Keratinocyte (primary cell): Measurements from ENCODE around the gene PRKCH. TPM values are rescaled to one million over a fixed set of nuclear protein-coding genes. Genes with fewer than 3 reads are reported as not detected.

Source experiments
- DNase-seq: peaks from one replicate; pipeline ENCODE4 v3.0.0-alpha.2; 2011; ENCODE audit warnings: low read depth, missing footprints, low spot score
- FAIRE-seq: peaks from 2 replicates; lab custom pipeline; 2011; peaks lifted over from hg19 to GRCh38; lab: Jason Lieb, UNC
- H2AFZ ChIP-seq: 2 replicates; pipeline ENCODE4 v1.6.0; 2012; ENCODE audit warnings: low read length, control low read depth, inconsistent platforms; ENCODE audit not compliant: control insufficient read depth
- H3K27ac ChIP-seq: 2 replicates; pipeline ENCODE4 v1.5.1; 2011; ENCODE audit warnings: low read length; ENCODE audit not compliant: control insufficient read depth, insufficient read depth
- H3K27me3 ChIP-seq: 3 replicates; pipeline ENCODE4 v1.6.0; 2011; ENCODE audit warnings: low read length; ENCODE audit not compliant: control insufficient read depth, insufficient read depth; ENCODE audit errors: extremely low read depth
- H3K36me3 ChIP-seq, 2 experiments: 2 replicates in 1 of 2; 3 replicates in 1 of 2; pipeline ENCODE4 v1.5.1; 2011; ENCODE audit warnings: low read length in 2 of 2, mild to moderate bottlenecking in 1 of 2; ENCODE audit not compliant: control insufficient read depth in 2 of 2, insufficient read depth in 2 of 2; ENCODE audit errors: extremely low read depth in 1 of 2
- H3K4me1 ChIP-seq: 3 replicates; pipeline ENCODE4 v1.5.1; 2011; ENCODE audit warnings: low read length; ENCODE audit not compliant: control insufficient read depth, insufficient read depth; ENCODE audit errors: extremely low read depth
- H3K4me2 ChIP-seq: 3 replicates; pipeline ENCODE4 v1.6.0; 2011; ENCODE audit warnings: low read depth, low read length; ENCODE audit not compliant: control insufficient read depth, insufficient read depth; ENCODE audit errors: extremely low read depth
- H3K4me3 ChIP-seq, 3 experiments: fragments of 200-600 bp in 1 of 3; sonication (generic) in 1 of 3; 2 replicates in 2 of 3; 3 replicates in 1 of 3; pipeline ENCODE4 v1.5.1; 2011 to 2016; ENCODE audit warnings: low read length in 3 of 3, mild to moderate bottlenecking in 3 of 3, control low read depth in 2 of 3, inconsistent platforms in 1 of 3, low read depth in 1 of 3, mixed read lengths in 1 of 3, mixed run types in 1 of 3, moderate library complexity in 1 of 3; ENCODE audit not compliant: control insufficient read depth in 2 of 3, insufficient read depth in 2 of 3; ENCODE audit errors: extremely low read depth in 1 of 3
- H3K79me2 ChIP-seq: 2 replicates; pipeline ENCODE4 v1.6.0; 2012; ENCODE audit warnings: low read length; ENCODE audit not compliant: control insufficient read depth, insufficient read depth
- H3K9ac ChIP-seq: 3 replicates; pipeline ENCODE4 v1.6.0; 2011; ENCODE audit warnings: low read length; ENCODE audit not compliant: control insufficient read depth, insufficient read depth; ENCODE audit errors: extremely low read depth
- H3K9me1 ChIP-seq: 3 replicates; pipeline ENCODE4 v1.6.0; 2011; ENCODE audit warnings: low read length; ENCODE audit not compliant: control insufficient read depth, insufficient read depth; ENCODE audit errors: extremely low read depth
- H3K9me3 ChIP-seq: 2 replicates; pipeline ENCODE4 v1.5.1; 2012; ENCODE audit warnings: low read depth, low read length; ENCODE audit not compliant: control insufficient read depth
- H4K20me1 ChIP-seq: 3 replicates; pipeline ENCODE4 v1.6.0; 2011; ENCODE audit warnings: low read length; ENCODE audit not compliant: control insufficient read depth, insufficient read depth; ENCODE audit errors: extremely low read depth
- CTCF ChIP-seq, 3 experiments: IDR thresholded peaks in 1 of 3; conservative IDR thresholded peaks in 1 of 3; optimal IDR thresholded peaks in 1 of 3; 2 replicates in 2 of 3; 3 replicates in 1 of 3; pipeline versions ENCODE3 to v1.5.1; 2011; ENCODE audit warnings: low read length in 3 of 3, mild to moderate bottlenecking in 3 of 3, moderate library complexity in 2 of 3, control low read depth in 1 of 3, inconsistent platforms in 1 of 3; ENCODE audit not compliant: insufficient read depth in 2 of 3; ENCODE audit errors: extremely low read depth in 1 of 3
- EZH2 ChIP-seq: IDR thresholded peaks from one replicate; pipeline ENCODE4 v1.6.1; 2012; ENCODE audit warnings: inconsistent platforms, mild to moderate bottlenecking, low read length, moderate library complexity
- dilution Hi-C: fragments of 300-500 bp; cut with MboI; formaldehyde crosslinking; loops from one replicate; pipeline ENCODE4 v1.7.0; 2020; ENCODE audit warnings: low sequenced_read_pairs; ENCODE audit not compliant: extremely low pct_ligation_motif_present
- polyA plus RNA-seq, 5 experiments: library from polyadenylated mRNA; depleted of rRNA in 3 of 5; stranded (reverse) in 3 of 5; stranded (forward) in 1 of 5; unstranded in 1 of 5; fragments of >200 nt; gene quantifications; 1 replicate in 1 of 5; 2 replicates in 3 of 5; 3 replicates in 1 of 5; pipeline versions ENCODE4 v1.2.1 to v1.2.3, GENCODE V29; 2011 to 2012; ENCODE audit warnings: missing spikeins in 2 of 5, low read depth in 1 of 5, low replicate concordance in 1 of 5

Gene PRKCH
- polyA plus RNA-seq, 1 donor (not counting 4 experiments of a cell fraction or from before 2014, with no cell fraction given): 13.7 TPM

DNA sequence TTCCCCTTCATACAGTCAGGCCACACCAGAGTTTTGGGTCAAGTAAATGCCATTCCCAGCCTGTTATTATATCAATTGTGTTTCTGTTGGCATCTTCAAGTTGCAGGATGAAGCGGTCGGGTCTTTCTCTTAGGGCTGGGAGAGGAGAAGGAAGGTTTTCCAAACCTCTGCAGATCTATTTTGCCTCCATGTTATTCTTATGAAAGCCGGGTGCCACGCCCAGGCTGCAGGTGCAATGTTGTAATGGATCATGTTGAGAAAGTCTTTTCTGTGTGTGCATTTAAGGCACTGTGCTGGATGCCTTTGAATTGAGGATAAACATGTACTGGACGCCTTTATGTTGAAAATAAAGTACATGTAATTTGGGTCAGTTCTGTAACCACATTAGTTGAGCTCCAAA, 209.5 kb downstream of the PRKCH start:
- Histone ChIP-seq H3K9ac (no peak overlapping the region), H2AFZ (no peak overlapping the region), H3K27ac (no peak overlapping the region), H3K4me2 (no peak overlapping the region), H3K79me2 (no peaks in the 10 kb centered on the region), H3K4me1 (peaks cover 42% of the 10 kb centered on the region), H3K4me3 (no peak overlapping the region), H3K9me1 (no peaks in the 10 kb centered on the region), H3K9me3 (no peaks in the 10 kb centered on the region), H4K20me1 (no peaks in the 10 kb centered on the region), H3K36me3 (peaks cover 0 to 4% of the 10 kb centered on the region in 2 experiments), H3K27me3 (no peaks in the 10 kb centered on the region)
- dilution Hi-C loops: no loop called here
- DNase-seq (no peak), FAIRE-seq (no peak)
- no peak for TF ChIP-seq EZH2
- TF ChIP-seq CTCF (optimal IDR thresholded peaks at IDR 0.05 in 1 of 3, IDR thresholded peaks at IDR 0.05 in 1 of 3, conservative IDR thresholded peaks at IDR 0.05 in 1 of 3; ENCODE audit: extremely low read depth in 1 of 3, insufficient read depth in 2 of 3, low read length in 3 of 3): no peak

GRCh38 chr14:61531465-61532122, 210.2 kb downstream of the PRKCH start:
- FAIRE-seq: no peak
- no peak for DNase-seq
- Histone ChIP-seq H3K27me3 (no peaks in the 10 kb centered on the region), H3K9me1 (no peaks in the 10 kb centered on the region), H3K36me3 (peaks cover 0 to 4% of the 10 kb centered on the region in 2 experiments), H2AFZ (no peak overlapping the region), H3K79me2 (no peaks in the 10 kb centered on the region), H4K20me1 (no peaks in the 10 kb centered on the region), H3K4me3 (no peak overlapping the region), H3K4me2 (no peak overlapping the region), H3K4me1 (peaks cover 37% of the 10 kb centered on the region), H3K27ac (no peak overlapping the region), H3K9ac (no peak overlapping the region), H3K9me3 (no peaks in the 10 kb centered on the region)
- dilution Hi-C loops: no loop called here
- TF ChIP-seq EZH2 (no peak), CTCF (optimal IDR thresholded peaks at IDR 0.05 in 1 of 3, IDR thresholded peaks at IDR 0.05 in 1 of 3, conservative IDR thresholded peaks at IDR 0.05 in 1 of 3; ENCODE audit: extremely low read depth in 1 of 3, insufficient read depth in 2 of 3, low read length in 3 of 3) (no peak)
